Left cardiac atrium (tissue), 4 donors: ENCODE data around the gene WDR37. TPM values are rescaled to one million over a fixed set of nuclear protein-coding genes. Genes with fewer than 3 reads are reported as not detected.

Experiments used
- ATAC-seq, 2 donors: fragments of 200-7000 bp; cut with Tn5 transposase; one replicate each; pipeline ENCODE4 v1.9.1; 2020; ENCODE audit warnings: mild to moderate bottlenecking in 2 of 2, moderate library complexity in 2 of 2
- DNase-seq: peaks from one replicate; pipeline ENCODE4 v3.0.0-alpha.2; 2020
- intact Hi-C, 2 donors: fragments of 100-400 bp; cut with DNase I; formaldehyde crosslinking; loops; one replicate each; pipeline versions ENCODE4 v1.14.1 to v1.15.1; 2022 to 2023
- total RNA-seq, 2 donors: library from RNA; stranded (reverse); fragmentation: NEBNext Ultra II Directional; extraction: Animal tissue kit (Norgen Biotek cat#: 25700); gene quantifications; one replicate each; pipeline ENCODE4 v1.2.1, GENCODE V29; 2021
- donor health status: DM: no; HTN: yes; CAD: no.
- donor health status: DM: no; HTN: yes; CAD: no; lungs with severe emphysema.
- donor health status: DM: yes; HTN: yes; CAD: no.
- donor health status: Dilated cardiomyopathy.

WDR37 gene
- total RNA-seq, 2 donors from 2014 or later = 23.2 to 33.9 TPM

DNA sequence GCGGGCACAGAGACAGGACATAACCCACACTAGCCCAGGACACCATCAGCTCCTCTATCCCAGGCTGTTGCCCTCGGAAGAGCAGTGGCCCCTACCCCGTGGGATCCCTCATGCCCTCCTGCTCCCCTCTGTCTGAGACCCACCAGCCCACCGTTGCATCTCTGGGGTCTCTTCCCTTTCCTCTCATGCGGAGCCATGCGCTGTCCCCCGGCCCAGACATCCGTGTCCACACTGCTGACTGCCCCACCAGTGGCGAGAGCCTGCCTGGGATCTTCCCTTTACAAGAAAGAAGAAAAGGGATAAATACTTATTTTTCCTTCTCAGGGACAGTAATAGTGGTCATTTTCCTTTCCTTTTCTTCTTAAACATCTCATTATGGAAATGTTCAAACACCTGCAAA, 115.4 kb downstream of the WDR37 start:
- ATAC-seq (no peak), DNase-seq (no peak)
- intact Hi-C loops = no loop called here

DNA sequence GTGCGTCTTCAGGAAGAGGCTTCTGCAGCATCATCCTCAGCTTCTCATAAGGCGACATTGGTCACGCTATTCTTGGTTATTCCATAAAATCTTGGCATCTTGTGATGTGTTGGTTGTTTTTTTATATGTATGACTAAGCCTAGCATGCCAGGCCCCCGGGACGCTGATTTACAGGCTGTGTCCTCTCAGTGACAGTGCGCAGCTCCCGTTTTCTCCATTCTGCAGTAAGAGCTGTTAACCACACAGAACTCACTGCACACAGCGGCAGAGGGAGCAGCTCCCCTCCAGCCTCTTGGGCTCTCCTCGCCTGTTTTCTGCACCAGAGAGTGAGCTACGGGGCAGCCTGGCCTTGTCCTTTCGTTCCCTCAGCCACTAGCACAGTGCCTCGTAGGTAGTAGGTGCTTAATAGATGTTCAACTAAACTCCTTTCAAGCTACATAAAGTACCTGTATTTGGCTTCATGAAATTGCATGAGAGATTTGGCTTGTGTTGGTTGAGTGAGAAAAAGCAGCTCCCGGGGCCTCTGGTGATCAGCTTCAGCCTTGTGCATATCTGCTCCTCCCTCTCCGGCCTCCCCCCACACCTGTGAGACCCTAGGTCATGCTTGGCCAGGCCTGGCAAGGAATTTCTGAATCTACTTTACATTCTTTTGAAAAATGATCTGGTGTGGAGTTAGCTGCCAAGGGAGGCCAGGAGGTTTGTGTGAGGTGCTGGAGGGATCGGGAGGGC, 116.2 kb downstream of the WDR37 start:
- DNase-seq (no peak), ATAC-seq (no peak)
- intact Hi-C loops = no loop called here

DNA sequence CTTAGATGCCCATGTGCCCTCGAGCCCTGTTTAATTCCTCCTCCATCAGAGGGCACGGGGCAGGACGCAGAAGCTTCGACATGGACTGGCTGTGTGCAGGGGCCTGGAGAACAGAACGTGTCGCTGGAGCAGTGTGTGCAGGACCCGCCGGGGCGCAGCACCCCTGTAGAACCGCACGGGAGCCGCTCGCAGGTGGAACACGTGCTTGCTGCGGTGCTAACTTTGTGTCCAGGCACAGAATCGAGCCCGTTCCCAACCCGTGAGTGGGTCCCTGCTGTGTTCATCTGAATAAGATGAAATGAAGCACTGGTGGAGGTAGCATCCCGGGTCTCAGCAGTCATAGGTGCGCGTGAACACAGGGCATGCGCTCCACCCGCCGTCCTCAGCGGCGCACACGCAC, 116.9 kb downstream of the WDR37 start:
- DNase-seq (no peak), ATAC-seq (no peak)
- intact Hi-C loops = no loop called here

GRCh38 chr10:1174022-1174421, 117.8 kb downstream of the WDR37 start:
- DNase-seq (no peak), ATAC-seq (no peak)
- intact Hi-C loops = no loop called here

- no peak for DNase-seq
- intact Hi-C loops = no loop called here
- ATAC-seq = no peak
Measured at GRCh38 chr10:1175956-1176565, 119.9 kb downstream of the WDR37 start.

- DNase-seq = no peak
- intact Hi-C loops = no loop called here
- ATAC-seq = no peak
Measured at GRCh38 chr10:1177936-1178335, 121.8 kb downstream of the WDR37 start.

GRCh38 chr10:1178506-1178905, 122.3 kb downstream of the WDR37 start:
- no peak for DNase-seq
- no peak for ATAC-seq
- intact Hi-C loops = no loop called here

DNA sequence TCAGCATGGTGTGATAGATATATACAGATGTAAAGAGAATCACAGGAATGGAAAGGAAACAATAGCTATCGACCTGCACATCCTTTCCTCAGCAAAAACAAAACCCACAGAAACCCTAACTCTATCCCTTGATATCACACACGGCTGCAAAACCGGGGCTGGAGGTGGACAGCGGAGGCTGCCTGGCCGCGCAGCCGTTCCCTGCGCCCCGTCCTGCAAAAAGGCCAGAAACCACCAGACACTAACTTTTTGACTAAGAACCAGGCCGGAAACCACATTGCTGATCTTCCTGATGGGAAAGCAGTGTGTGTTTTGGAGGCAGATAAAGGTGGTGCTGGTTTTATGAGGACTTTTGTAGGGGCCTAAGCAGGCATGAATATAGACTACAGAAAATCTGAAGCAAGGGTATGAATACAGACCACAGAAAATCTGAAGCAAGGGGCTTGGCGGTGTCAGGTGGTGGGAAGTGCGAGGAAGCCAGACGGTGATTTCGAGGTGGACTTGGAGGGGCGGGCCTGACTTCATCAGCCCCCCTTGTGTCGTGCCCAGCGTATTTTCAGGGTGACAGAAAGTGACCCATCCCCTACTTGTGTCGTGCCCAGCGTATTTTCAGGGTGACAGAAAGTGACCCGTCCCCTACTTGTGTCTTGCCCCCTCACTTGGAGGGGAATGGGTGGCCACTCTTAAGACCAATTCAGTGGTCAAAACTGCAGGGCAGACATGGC, 123.3 kb downstream of the WDR37 start:
- no peak for ATAC-seq
- intact Hi-C loops = no loop called here
- no peak for DNase-seq

DNA sequence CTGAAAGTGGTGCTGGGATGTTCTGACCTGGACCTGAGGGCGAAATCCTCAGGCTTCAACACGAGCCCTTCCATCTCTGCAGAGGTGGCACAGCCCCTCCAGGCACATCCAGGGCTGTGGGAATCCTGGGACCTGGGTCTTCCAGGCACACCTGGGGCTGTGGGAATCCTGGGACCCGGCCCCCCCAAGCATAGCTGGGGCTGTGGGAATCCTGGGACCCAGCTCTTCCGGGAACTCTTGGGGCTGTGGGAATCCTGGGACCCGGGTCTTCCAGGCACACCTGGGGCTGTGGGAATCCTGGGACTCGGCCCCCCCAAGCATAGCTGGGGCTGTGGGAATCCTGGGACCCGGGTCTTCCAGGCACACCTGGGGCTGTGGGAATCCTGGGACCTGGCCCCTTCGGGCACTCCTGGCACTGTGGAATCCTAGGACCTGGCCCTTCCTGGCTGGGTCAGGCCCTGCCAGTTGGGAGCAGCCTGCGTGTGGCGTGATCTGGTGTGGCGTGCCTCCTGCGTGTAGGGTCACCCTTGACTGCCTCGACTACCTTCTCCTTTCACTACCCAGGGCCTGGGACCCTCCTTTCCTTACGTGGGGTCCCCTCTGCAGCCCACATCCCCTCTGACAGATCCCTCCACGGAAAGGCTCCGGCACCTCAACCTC, 124.0 kb downstream of the WDR37 start:
- no peak for DNase-seq
- no peak for ATAC-seq
- intact Hi-C loops = no loop called here

- no peak for ATAC-seq
- intact Hi-C loops = no loop called here
- DNase-seq = no peak
Measured at GRCh38 chr10:1180836-1181235, 124.7 kb downstream of the WDR37 start.

Other genes starting within 250 kb of the WDR37 start
- gene LARP4B, start 124.7 kb upstream of the WDR37 start, total RNA-seq = 10 to 100 TPM; 45.3 to 53.9 TPM
- gene GTPBP4, start 68.0 kb upstream of the WDR37 start, total RNA-seq = 10 to 100 TPM; 25.0 to 37.7 TPM
- not detected for gene IDI2, start 30.5 kb upstream of the WDR37 start, total RNA-seq
- 10 to 100 TPM; 18.4 to 29.8 TPM for gene IDI1, start 7.3 kb upstream of the WDR37 start, total RNA-seq